GM12873 (cell line): ENCODE results near the gene RCCD1.

Experiments used
- TF ChIP-seq, protein P1 (sequence below): IDR thresholded peaks from 2 replicates; pipeline ENCODE4 v1.5.1; 2012; ENCODE audit warnings: low read depth, mild to moderate bottlenecking, moderate library complexity, low read length, control low read depth; ENCODE audit not compliant: insufficient read depth; ENCODE audit errors: missing control alignments

The RCCD1 gene

DNA sequence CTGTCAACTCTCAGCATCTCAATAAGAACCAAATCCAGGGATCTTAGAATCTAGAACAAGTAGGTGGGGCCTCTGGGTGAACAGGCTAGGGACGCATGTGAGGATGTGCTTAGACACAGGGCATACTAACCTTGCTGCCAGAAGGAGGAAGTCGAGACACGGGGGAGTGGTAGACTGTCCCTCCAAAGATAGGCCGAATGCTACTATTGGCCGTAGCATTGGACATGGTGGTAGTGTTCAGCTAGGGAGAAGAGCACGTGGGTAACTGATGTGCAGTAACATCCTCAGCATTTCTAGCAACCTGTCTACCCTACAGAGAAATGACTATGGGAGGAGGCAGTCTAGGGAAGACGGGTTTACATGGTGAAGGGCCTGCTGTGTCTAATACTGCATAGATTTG lies 15.6 kb downstream of the RCCD1 start:
- TF ChIP-seq, protein P1, sequence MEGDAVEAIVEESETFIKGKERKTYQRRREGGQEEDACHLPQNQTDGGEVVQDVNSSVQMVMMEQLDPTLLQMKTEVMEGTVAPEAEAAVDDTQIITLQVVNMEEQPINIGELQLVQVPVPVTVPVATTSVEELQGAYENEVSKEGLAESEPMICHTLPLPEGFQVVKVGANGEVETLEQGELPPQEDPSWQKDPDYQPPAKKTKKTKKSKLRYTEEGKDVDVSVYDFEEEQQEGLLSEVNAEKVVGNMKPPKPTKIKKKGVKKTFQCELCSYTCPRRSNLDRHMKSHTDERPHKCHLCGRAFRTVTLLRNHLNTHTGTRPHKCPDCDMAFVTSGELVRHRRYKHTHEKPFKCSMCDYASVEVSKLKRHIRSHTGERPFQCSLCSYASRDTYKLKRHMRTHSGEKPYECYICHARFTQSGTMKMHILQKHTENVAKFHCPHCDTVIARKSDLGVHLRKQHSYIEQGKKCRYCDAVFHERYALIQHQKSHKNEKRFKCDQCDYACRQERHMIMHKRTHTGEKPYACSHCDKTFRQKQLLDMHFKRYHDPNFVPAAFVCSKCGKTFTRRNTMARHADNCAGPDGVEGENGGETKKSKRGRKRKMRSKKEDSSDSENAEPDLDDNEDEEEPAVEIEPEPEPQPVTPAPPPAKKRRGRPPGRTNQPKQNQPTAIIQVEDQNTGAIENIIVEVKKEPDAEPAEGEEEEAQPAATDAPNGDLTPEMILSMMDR = no peak

DNA sequence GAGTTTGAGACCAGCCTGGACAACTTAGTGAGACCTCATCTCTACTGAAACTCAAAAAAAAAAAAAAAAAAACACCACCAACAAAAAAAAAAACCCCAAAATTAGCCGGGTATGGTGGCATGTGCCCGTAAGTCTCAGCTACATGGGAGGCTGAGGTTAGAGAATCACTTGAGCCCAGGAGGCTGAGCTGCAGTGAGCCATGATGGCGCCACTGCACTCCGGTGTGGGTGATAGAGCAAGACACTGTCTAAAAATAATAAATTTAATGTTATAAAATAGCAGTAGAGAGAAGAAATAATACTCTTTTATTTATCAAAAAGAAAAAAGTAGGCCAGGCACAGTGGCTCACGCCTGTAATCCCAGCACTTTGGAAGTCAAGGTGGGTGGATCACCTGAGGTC lies 17.4 kb downstream of the RCCD1 start:
- TF ChIP-seq, protein P1 = no peak

DNA sequence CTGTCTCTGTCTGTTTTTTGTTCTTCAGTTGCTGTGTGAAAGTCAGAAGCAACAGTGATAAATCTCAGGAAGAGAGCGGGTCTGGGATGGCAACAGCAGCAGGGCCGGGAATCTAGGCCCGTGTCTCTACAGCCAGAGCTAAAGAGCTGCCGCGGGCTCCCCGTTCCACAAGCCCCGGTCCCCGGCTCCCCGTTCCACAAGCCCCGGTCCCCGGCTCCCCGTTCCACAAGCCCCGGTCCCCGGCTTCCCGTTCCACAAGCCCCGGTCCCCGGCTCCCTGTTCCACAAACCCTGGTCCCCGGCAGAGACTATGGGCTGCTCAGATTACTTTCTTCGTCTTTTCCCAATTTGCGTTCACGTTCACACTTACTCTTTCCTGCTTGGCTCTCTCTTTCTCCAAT lies 19.5 kb downstream of the RCCD1 start:
- TF ChIP-seq, protein P1 = no peak

DNA sequence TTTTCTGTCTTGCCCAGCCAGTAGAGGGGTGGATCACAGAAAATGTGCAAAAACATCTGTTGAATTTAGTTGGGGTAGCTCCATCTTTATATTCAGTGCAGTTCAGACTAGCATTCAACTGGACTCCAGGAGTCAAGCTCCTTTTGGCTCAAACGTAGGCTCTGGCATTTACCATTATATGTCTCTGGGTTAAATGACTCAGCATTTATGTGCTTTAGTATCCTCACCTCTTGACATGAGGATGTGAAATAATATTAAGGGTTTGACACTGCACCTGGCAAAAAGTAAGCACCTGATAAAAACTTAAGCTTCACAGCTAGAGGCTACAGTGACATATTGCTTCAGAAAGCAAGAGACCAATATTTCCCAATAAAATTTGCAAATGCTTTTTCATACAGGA lies 24.9 kb downstream of the RCCD1 start:
- TF ChIP-seq, protein P1 = no peak

DNA sequence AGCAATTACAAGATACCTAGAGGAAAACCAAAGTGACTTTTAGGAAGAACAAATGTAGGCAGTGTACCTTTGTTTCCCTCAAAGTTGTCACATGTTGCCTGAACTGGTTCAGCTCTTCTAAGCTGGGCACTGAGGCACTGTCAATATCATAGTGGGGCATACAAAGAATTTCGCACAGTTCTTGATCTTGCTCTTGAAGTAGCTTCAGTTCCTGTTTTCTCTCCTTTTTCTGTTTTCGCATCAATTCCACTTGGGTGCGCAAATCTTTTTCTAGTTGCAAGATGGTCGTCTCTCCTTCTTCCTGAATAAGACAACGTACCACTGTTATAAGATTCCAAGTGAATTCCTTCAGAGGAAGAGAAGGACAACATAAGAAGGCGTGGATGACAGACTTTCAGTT lies 27.0 kb downstream of the RCCD1 start:
- TF ChIP-seq, protein P1 = peak; percentile 27

DNA sequence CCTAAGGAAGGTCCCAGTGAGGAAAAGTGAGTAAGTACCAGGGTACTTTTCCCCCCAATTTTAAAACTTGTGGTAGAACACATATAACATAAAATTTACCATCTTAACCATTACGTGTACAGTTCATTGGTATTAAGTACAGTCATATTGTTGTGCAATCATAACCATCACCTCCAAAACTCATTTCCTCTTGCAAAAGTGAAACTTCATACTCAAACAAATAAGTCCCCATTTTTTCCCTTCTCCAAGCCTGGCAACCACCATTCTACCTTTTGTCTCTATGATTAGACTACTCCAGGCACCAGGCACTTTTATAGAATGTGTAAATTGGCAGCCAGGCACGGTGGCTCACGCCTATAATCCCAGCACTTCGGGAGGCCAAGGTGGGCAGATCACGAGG lies 27.5 kb downstream of the RCCD1 start:
- TF ChIP-seq, protein P1 = no peak

DNA sequence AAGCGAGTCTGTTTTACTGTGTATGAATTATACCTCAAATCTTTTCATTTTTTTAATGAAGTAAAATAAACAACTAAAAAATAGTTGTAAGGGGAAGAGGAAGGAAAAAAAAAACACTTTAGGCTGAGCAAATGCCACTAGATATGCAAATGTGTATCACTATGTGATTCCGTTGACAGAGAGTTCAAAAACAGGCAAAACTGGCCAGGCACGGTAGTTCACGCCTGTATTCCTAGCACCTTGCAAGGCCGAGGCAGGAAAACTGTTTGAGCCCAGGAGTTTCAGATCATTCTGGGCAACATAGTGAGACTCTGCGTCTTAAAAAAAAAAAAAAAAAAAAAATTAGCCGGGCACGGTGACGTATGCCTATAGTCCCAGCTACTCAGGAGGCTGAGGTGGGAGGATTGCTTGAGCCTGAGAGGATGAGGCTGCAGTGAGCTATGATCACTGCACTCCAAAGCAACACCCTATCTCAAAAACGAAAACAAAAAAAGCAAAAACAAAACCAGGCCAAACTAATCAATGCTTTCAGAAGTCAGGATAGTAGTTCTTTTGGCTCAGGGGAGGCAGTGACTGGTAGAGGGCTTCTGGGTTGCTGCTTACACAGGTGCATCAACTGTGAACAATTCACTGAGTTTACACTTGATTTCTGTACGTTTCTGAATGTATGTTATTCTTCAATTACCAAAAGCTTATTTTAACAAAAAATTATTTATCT lies 32.3 kb downstream of the RCCD1 start:
- TF ChIP-seq, protein P1 = no peak
